Activated CD4-positive, CD25-positive, alpha-beta regulatory T cell treated with anti-CD3 and anti-CD28 coated beads, Interleukin-2, amount 50 U/mL, for 16 hours (primary cell): ENCODE results near the gene SLC47A1.
"Not testable (repeated sequence)": the region's sequence is repeated elsewhere in the genome, so short reads cannot be mapped to it uniquely, and the experiment has no call there.

Source experiments
- DNase-seq: peaks from one replicate; pipeline ENCODE4 v3.0.0-alpha.2; 2020; ENCODE audit warnings: low read depth, low spot score

SLC47A1 gene

GRCh38 chr17:19533718-19534561 is at the start of gene SLC47A1:
TSS of gene SLC47A1 (plus strand) at chr17:19533854. CDS start at chr17:19533940, 86 bp downstream.
- no peak for DNase-seq

GRCh38 chr17:19485800-19486340 is 47.8 kb upstream of the SLC47A1 start:
- DNase-seq, result no peak

GRCh38 chr17:19486351-19487023 is 47.2 kb upstream of the SLC47A1 start:
- DNase-seq, result no peak

GRCh38 chr17:19487024-19487600 is 46.5 kb upstream of the SLC47A1 start:
- DNase-seq, result no peak

GRCh38 chr17:19492141-19492540 is 41.5 kb upstream of the SLC47A1 start:
- DNase-seq, result no peak

- no peak for DNase-seq
Measured at GRCh38 chr17:19494961-19495806, 38.5 kb upstream of the SLC47A1 start.

- no peak for DNase-seq
Measured at GRCh38 chr17:19495828-19496528, 37.7 kb upstream of the SLC47A1 start.

- no peak for DNase-seq
Measured at GRCh38 chr17:19497624-19498023, 36.0 kb upstream of the SLC47A1 start.

- DNase-seq, result no peak
Measured at GRCh38 chr17:19501219-19501618, 32.4 kb upstream of the SLC47A1 start.

GRCh38 chr17:19502517-19502916 is 31.1 kb upstream of the SLC47A1 start:
- peak; percentile 20 for DNase-seq

- not testable (repeated sequence) for DNase-seq
Measured at GRCh38 chr17:19505561-19505960, 28.1 kb upstream of the SLC47A1 start.

GRCh38 chr17:19507775-19508576 is 25.7 kb upstream of the SLC47A1 start:
- peak; percentile 82 for DNase-seq

- no peak for DNase-seq
Measured at GRCh38 chr17:19508577-19508867, 25.1 kb upstream of the SLC47A1 start.

GRCh38 chr17:19509281-19509852 is 24.3 kb upstream of the SLC47A1 start:
- DNase-seq, result not testable (repeated sequence)

GRCh38 chr17:19510903-19511302 is 22.8 kb upstream of the SLC47A1 start:
- DNase-seq, result no peak

GRCh38 chr17:19513897-19514488 is 19.7 kb upstream of the SLC47A1 start:
- peak; percentile 36 for DNase-seq

GRCh38 chr17:19517699-19518098 is 16.0 kb upstream of the SLC47A1 start:
- DNase-seq, result no peak

- not testable (repeated sequence) for DNase-seq
Measured at GRCh38 chr17:19519388-19520291, 14.0 kb upstream of the SLC47A1 start.
